DOHH2 (cell line): ENCODE data around the gene IL33.

Source experiments
- EZH2phosphoT487 ChIP-seq: fragments of 200-600 bp; sonication (generic); IDR thresholded peaks from 2 replicates; pipeline ENCODE4 v1.6.1; 2017; ENCODE audit warnings: borderline replicate concordance, mild to moderate bottlenecking, antibody characterized with exemption, low read length, moderate library complexity, mixed read lengths
- TF ChIP-seq, protein P1 (sequence below): fragments of 200-600 bp; sonication (generic); IDR thresholded peaks from one replicate; pipeline ENCODE4 v1.5.1; 2014; ENCODE audit warnings: antibody characterized with exemption, mild to moderate bottlenecking, low read depth, low read length; ENCODE audit not compliant: poor library complexity, severe bottlenecking

DNA sequence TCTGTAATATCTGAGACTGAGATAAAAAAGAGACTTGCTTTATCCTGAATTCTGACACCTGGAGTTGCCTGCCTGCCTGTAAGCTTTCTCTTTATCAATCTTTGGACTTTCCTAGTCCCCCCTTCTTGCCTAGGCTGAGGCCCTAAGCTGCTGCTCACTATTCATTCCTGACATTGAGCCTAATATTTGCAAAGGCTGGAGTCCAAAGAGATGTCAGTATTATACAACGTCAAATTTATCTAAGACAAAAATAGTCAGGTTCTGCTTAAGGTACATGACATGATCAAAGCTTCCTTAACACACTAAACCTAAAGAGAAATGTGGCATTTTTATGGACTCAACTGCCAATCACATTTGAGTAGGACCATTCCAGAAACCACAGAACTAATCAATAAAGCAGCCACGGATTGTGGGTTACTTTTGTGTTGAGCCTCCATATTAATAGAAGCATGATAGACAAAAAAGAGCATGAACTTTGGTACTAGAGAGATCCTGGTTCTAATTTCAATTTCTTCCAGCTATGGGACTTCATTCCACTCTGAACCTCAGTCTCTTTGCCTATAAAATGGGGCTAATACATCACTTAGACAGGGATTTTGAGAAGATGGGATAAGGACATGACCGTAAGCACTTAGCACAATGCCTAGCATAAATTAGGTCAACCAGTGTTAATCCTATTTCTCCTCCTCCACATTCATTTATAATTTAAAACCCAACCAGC, 56.1 kb downstream of the IL33 start:
- TF ChIP-seq, protein P1, sequence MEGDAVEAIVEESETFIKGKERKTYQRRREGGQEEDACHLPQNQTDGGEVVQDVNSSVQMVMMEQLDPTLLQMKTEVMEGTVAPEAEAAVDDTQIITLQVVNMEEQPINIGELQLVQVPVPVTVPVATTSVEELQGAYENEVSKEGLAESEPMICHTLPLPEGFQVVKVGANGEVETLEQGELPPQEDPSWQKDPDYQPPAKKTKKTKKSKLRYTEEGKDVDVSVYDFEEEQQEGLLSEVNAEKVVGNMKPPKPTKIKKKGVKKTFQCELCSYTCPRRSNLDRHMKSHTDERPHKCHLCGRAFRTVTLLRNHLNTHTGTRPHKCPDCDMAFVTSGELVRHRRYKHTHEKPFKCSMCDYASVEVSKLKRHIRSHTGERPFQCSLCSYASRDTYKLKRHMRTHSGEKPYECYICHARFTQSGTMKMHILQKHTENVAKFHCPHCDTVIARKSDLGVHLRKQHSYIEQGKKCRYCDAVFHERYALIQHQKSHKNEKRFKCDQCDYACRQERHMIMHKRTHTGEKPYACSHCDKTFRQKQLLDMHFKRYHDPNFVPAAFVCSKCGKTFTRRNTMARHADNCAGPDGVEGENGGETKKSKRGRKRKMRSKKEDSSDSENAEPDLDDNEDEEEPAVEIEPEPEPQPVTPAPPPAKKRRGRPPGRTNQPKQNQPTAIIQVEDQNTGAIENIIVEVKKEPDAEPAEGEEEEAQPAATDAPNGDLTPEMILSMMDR, result no peak
- TF ChIP-seq EZH2phosphoT487, result no peak
